Naive thymus-derived CD8-positive, alpha-beta T cell (primary cell): ENCODE data around the gene ZCCHC9. TPM values are rescaled to one million over a fixed set of nuclear protein-coding genes. Genes with fewer than 3 reads are reported as not detected.

Experiments
- polyA plus RNA-seq, 3 donors: library from polyadenylated mRNA; unstranded; fragments of 300-500 nt; fragmentation: Illumina TruSeq; gene quantifications; one replicate each; pipeline ENCODE4 v1.2.3, GENCODE V29; 2021
- total RNA-seq, 8 experiments: library from RNA in 2 of 8; stranded (reverse) in 2 of 8; gene quantifications; one replicate each; pipeline ENCODE4 v1.2.3 and lab custom pipeline; 2021 to 2026

Gene ZCCHC9
- total and polyA plus RNA-seq, 5 experiments from 2014 or later, result 9.7 to 25.5 (median 19.0) TPM

Other genes with a start within 250 kb of the ZCCHC9 start
- gene CKMT2, start 68.3 kb upstream of the ZCCHC9 start, total RNA-seq, result under 1 TPM in 1 of 2 experiments, not detected in 1; 0.78 TPM
- not detected for gene CKMT2, start 68.3 kb upstream of the ZCCHC9 start, polyA plus RNA-seq
- not detected for gene ACOT12, start 92.5 kb downstream of the ZCCHC9 start, total RNA-seq
- gene ACOT12, start 92.5 kb downstream of the ZCCHC9 start, polyA plus RNA-seq, result not detected